Lung (tissue), 12 donors: ENCODE measurements around the gene KIF1C. TPM values are rescaled to one million over a fixed set of nuclear protein-coding genes. Genes with fewer than 3 reads are reported as not detected.

ENCODE experiments used
- ATAC-seq: fragments of 200-7000 bp; cut with Tn5 transposase; one replicate; pipeline ENCODE4 v1.9.1; 2020; ENCODE audit warnings: moderate number of reproducible peaks; ENCODE audit not compliant: insufficient read depth, low FRiP score
- DNase-seq, 3 donors: peaks; one replicate each; pipeline ENCODE4 v3.0.0-alpha.2; 2013 to 2017
- H3K27ac ChIP-seq, 2 donors: one replicate each; pipeline ENCODE4 v1.5.1; 2013; ENCODE audit warnings: mild to moderate bottlenecking in 2 of 2, moderate library complexity in 2 of 2, control low read depth in 1 of 2, inconsistent platforms in 1 of 2, low read depth in 1 of 2, low read length in 1 of 2
- H3K27me3 ChIP-seq, 3 donors: one replicate each; pipeline ENCODE4 v1.5.1; 2013; ENCODE audit warnings: low read length in 2 of 3; ENCODE audit not compliant: control insufficient read depth in 3 of 3, insufficient read depth in 3 of 3
- H3K36me3 ChIP-seq, 4 donors: one replicate each; pipeline ENCODE4 v1.5.1; 2013; ENCODE audit warnings: low read length in 4 of 4, mild to moderate bottlenecking in 1 of 4, moderate library complexity in 1 of 4; ENCODE audit not compliant: control insufficient read depth in 4 of 4, insufficient read depth in 4 of 4
- H3K4me1 ChIP-seq, 5 donors: one replicate each; pipeline ENCODE4 v1.5.1; 2013; ENCODE audit warnings: low read length in 5 of 5, mild to moderate bottlenecking in 2 of 5, moderate library complexity in 1 of 5; ENCODE audit not compliant: control insufficient read depth in 5 of 5, insufficient read depth in 5 of 5
- H3K4me3 ChIP-seq: one replicate; pipeline ENCODE4 v1.5.1; 2013; ENCODE audit warnings: mild to moderate bottlenecking, control low read depth, moderate library complexity
- H3K9ac ChIP-seq, 2 donors: one replicate each; pipeline ENCODE4 v1.5.1; 2013; ENCODE audit warnings: low read length in 2 of 2, control low read depth in 1 of 2; ENCODE audit not compliant: insufficient read depth in 1 of 2
- H3K9me3 ChIP-seq, 4 donors: one replicate each; pipeline ENCODE4 v1.5.1; 2013; ENCODE audit warnings: low read length in 3 of 4, mild to moderate bottlenecking in 1 of 4, moderate library complexity in 1 of 4; ENCODE audit not compliant: control insufficient read depth in 4 of 4, insufficient read depth in 3 of 4
- WGBS, 2 donors: extraction: QIAGEN DNeasy Blood & Tissue Kit; methylation state at CpG; one replicate each; pipeline ENCODE4 v1.1.7; 2013; 5-methylcytosine and 5-hydroxymethylcytosine counted together
- polyA plus RNA-seq, 2 donors: library from polyadenylated mRNA; stranded (reverse); fragments of 200-250 nt; gene quantifications; one replicate each; pipeline ENCODE4 v1.2.1, GENCODE V29; 2013
- total RNA-seq, 2 donors: library from RNA; depleted of rRNA in 1 of 2; stranded (reverse); fragments of >200 nt in 1 of 2; gene quantifications; one replicate each; pipeline ENCODE4 v1.2.1, GENCODE V29; 2014 to 2021
- TF ChIP-seq, protein P1 (sequence below): IDR thresholded peaks from 2 replicates; pipeline ENCODE4 v1.5.1; 2012; ENCODE audit warnings: mild to moderate bottlenecking; ENCODE audit errors: control extremely low read depth, extremely low read depth
- donor health status: control.
- donor health status: control.
- donor health status: Bipolar disorder and iron deficiency.
- donor health status: healthy.
- donor health status: DM: yes; HTN: yes; CAD: no.

KIF1C gene
- total and polyA plus RNA-seq, 4 donors = 48.0 to 190 (median 75.8) TPM

DNA sequence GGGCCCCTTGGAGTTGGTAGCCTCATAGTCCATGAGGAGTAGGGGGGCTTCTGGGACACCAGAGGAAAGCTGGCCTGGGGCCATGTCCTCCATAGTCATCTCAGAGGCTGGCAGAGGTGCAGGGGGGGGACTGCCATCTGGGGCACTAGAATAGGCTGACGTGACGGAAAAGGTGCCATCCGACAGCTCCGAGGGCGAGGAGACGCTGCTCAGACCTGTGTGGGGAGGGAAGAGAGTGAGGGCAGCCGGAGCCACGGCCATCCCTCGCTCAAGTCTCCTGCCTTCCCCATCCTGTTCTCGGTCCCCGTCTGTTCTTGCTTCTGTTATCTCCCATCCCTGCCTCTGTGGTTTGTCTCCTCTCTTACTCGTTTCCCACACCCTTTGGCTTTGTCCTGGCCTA is 25.4 kb upstream of the KIF1C start:
- Histone ChIP-seq H3K27ac (no peak overlapping the region), H3K4me1 (peaks cover 4 to 18% (median 14%) of the 10 kb centered on the region in 5 donors), H3K9me3 (no peaks in the 10 kb centered on the region), H3K9ac (no peak overlapping the region), H3K27me3 (no peaks in the 10 kb centered on the region), H3K4me3 (no peak overlapping the region), H3K36me3 (peaks cover 8 to 48% (median 18%) of the 10 kb centered on the region in 4 donors)
- DNase-seq (no peak), ATAC-seq (no peak)
- TF ChIP-seq, protein P1, sequence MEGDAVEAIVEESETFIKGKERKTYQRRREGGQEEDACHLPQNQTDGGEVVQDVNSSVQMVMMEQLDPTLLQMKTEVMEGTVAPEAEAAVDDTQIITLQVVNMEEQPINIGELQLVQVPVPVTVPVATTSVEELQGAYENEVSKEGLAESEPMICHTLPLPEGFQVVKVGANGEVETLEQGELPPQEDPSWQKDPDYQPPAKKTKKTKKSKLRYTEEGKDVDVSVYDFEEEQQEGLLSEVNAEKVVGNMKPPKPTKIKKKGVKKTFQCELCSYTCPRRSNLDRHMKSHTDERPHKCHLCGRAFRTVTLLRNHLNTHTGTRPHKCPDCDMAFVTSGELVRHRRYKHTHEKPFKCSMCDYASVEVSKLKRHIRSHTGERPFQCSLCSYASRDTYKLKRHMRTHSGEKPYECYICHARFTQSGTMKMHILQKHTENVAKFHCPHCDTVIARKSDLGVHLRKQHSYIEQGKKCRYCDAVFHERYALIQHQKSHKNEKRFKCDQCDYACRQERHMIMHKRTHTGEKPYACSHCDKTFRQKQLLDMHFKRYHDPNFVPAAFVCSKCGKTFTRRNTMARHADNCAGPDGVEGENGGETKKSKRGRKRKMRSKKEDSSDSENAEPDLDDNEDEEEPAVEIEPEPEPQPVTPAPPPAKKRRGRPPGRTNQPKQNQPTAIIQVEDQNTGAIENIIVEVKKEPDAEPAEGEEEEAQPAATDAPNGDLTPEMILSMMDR = no peak
- 93 to 94% methylated on average over 9 to 12 of the region's 12 CpGs for WGBS, 2 donors

DNA sequence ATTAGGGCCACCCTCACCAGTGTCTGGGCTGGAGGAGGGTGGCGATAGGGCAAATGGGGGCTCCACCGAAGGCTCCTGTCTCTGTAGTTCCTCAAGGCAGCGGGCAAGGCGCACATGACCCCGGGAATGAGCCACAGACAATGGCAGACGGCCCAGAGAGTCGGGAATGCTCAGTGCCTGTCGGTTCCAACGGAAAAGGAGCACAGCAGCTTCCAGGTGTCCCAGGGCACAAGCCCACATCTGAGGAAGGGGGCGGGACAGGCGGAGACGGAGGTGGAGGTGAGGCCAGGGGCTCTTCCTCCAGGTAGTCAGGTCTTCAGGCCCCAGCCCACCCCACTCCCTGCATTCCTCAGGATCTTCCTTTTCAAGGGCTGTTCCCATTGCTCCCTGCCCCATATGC is 25.0 kb upstream of the KIF1C start:
- TF ChIP-seq, protein P1 = no peak
- ATAC-seq (no peak), DNase-seq (no peak)
- Histone ChIP-seq H3K9me3 (no peaks in the 10 kb centered on the region), H3K27ac (no peak overlapping the region), H3K4me3 (no peak overlapping the region), H3K9ac (no peak overlapping the region), H3K4me1 (peaks cover 4 to 18% (median 14%) of the 10 kb centered on the region in 5 donors), H3K36me3 (peaks cover 12 to 53% (median 20%) of the 10 kb centered on the region in 4 donors), H3K27me3 (no peaks in the 10 kb centered on the region)
- 86 to 91% methylated on average over 12 of the region's 12 CpGs for WGBS, 2 donors

DNA sequence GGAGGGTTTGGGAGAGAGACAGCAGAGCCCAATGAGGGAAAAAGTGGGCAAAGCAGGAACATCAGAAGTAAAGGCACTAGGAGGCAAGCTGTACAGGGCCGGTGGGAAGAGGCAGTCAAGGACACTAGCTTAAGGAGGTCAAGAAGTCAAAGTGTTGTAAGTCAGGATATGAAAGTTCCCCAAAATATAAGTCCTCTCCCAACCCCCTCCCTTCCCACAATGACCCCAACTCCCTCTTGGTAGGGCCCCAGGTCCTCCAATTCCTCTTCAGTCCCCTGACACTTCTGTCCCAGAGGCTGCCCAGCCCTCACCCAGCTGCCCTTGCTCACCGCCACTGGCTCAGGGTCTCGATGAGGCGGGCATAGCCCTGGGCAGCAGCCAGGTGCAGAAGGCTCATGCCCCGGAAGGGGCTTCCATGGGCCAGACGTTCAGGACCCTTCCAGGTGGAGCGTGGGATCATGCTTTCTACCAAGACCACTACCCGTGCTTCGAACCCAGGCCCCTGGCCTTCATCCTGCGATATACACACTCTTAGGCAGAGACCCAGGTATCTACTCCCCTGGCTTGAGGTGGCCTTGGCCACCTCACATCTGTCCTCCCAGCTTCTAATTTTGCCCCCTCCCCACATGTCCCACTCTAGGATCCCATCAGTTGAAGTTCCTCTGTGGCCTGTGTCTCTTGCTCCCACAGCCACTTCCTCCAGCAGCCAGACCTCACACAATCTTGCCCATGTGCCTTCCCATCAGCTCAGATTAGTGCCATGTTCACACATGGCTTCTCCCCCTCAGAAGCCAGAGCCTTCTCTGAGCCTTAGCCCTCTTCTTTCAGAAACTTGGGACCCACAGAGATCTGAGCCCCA is 24.3 kb upstream of the KIF1C start:
- peaks cover 13 to 60% (median 26%) of the 10 kb centered on the region in 4 donors for H3K36me3 ChIP-seq
- ATAC-seq (no peak), DNase-seq (no peak)
- no peaks in the 10 kb centered on the region for H3K27me3 ChIP-seq
- TF ChIP-seq, protein P1 = no peak
- no peaks in the 10 kb centered on the region for H3K9me3 ChIP-seq
- H3K27ac ChIP-seq = peak overlapping the region in 1 of 2 donors; percentile 69
- WGBS, 2 donors = 88 to 91% methylated on average over 10 of the region's 10 CpGs
- H3K9ac ChIP-seq = no peak overlapping the region
- no peak overlapping the region for H3K4me3 ChIP-seq
- peaks cover 1 to 13% (median 8%) of the 10 kb centered on the region in 5 donors for H3K4me1 ChIP-seq
